Left ventricle myocardium inferior (tissue), 1 donor: ENCODE measurements around the gene DST. TPM values are rescaled to one million over a fixed set of nuclear protein-coding genes. Genes with fewer than 3 reads are reported as not detected.

Source experiments
- DNase-seq: peaks from one replicate; pipeline ENCODE4 v3.0.0-alpha.2; 2020
- H3K27ac ChIP-seq: fragments of 200-600 bp; replicated peaks from 2 replicates; pipeline ENCODE4 v1.8.0; 2021
- H3K27me3 ChIP-seq: fragments of 200-600 bp; 2 replicates; pipeline ENCODE4 v1.8.0; 2021; ENCODE audit warnings: low read depth
- H3K36me3 ChIP-seq: fragments of 200-600 bp; 2 replicates; pipeline ENCODE4 v1.8.0; 2021
- H3K4me1 ChIP-seq: fragments of 200-600 bp; 2 replicates; pipeline ENCODE4 v1.8.0; 2021
- H3K4me3 ChIP-seq: fragments of 200-600 bp; 2 replicates; pipeline ENCODE4 v1.8.0; 2021; ENCODE audit warnings: mild to moderate bottlenecking, moderate library complexity
- H3K9me3 ChIP-seq: fragments of 200-600 bp; replicated peaks from 2 replicates; pipeline ENCODE4 v1.8.0; 2021
- intact Hi-C: fragments of 100-400 bp; cut with micrococcal nuclease; formaldehyde crosslinking; loops from one replicate; pipeline ENCODE4 v1.11.0; 2022
- total RNA-seq: library from RNA; stranded (reverse); fragmentation: NEBNext Ultra II Directional; extraction: Animal tissue kit (Norgen Biotek cat#: 25700); gene quantifications from one replicate; pipeline ENCODE4 v1.2.1, GENCODE V29; 2021
- TF ChIP-seq, protein P1 (sequence below): fragments of 200-600 bp; IDR thresholded peaks from 2 replicates; pipeline ENCODE4 v1.8.0; 2021; ENCODE audit warnings: antibody characterized with exemption, mild to moderate bottlenecking, borderline replicate concordance
- donor health status: DM: no; HTN: yes; CAD: no; lungs with severe emphysema.

DST gene
- total RNA-seq, 1 donor from 2014 or later, result 331 TPM

DNA sequence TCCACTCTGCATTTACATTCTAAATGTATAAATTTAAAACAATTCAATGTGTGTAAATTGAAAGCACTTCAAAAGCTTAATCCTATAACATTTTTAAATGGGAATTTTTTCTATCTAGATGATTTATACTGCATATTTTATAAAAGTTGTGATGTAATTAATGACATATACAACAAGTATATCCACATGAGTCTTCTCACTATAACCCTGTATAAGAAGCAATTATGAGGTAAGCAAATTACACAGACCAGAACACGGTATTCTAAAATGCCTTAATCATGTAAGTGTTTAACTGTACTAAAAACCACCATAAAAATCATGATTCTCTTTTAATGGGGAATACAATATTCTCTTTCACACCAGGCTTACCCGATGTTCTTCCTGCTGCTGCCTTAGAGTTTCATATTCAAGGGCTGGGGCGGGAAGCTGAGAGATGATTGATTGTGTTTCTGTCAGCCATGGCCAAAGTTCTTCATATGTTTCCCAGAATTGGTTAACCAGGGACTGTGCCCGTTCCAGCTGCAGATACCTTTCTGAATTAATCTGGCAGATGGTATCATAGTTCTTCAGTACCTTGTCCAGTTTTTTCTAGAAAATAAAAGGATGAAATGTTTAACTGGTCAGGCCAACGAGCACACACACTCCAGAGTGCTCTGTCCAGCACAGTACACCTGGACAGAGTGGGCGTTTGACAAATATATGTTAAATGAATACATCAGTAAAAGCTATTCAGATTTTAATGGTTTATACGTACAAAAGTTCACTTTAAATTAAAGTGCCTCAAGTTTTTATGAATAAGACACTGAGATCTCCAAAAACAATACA, 127.4 kb downstream of the DST start:
- TF ChIP-seq, protein P1, sequence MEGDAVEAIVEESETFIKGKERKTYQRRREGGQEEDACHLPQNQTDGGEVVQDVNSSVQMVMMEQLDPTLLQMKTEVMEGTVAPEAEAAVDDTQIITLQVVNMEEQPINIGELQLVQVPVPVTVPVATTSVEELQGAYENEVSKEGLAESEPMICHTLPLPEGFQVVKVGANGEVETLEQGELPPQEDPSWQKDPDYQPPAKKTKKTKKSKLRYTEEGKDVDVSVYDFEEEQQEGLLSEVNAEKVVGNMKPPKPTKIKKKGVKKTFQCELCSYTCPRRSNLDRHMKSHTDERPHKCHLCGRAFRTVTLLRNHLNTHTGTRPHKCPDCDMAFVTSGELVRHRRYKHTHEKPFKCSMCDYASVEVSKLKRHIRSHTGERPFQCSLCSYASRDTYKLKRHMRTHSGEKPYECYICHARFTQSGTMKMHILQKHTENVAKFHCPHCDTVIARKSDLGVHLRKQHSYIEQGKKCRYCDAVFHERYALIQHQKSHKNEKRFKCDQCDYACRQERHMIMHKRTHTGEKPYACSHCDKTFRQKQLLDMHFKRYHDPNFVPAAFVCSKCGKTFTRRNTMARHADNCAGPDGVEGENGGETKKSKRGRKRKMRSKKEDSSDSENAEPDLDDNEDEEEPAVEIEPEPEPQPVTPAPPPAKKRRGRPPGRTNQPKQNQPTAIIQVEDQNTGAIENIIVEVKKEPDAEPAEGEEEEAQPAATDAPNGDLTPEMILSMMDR, result no peak
- no peak overlapping the region for H3K4me3 ChIP-seq
- no peak for DNase-seq
- peak overlapping the region; percentile 84 for H3K27ac ChIP-seq
- peaks cover 88% of the 10 kb centered on the region for H3K4me1 ChIP-seq
- H3K9me3 ChIP-seq, result no peaks in the 10 kb centered on the region
- H3K27me3 ChIP-seq, result no peaks in the 10 kb centered on the region
- H3K36me3 ChIP-seq, result peaks cover 75% of the 10 kb centered on the region
- intact Hi-C loops, result no loop called here

DNA sequence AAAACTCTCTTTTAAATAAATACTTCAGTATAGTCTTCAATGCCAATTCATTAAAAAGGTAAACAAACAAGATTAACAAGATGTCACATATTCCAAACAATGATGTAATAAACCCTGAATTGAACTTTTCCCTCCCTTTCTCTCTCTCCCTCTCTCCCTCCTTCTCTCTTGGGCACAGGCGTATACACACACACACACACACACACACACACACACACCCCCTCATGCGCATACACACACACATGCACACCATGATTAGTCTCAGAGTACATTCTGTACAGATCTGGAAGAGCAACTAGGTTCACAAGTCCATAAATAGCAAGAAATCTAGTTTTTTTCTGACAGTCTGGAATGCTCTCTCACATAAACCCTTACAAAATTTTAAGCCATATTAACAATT, 128.3 kb downstream of the DST start:
- H3K27ac ChIP-seq, result peak overlapping the region; percentile 84
- H3K4me1 ChIP-seq, result peaks cover 94% of the 10 kb centered on the region
- no peaks in the 10 kb centered on the region for H3K27me3 ChIP-seq
- no peak overlapping the region for H3K4me3 ChIP-seq
- intact Hi-C loops, result no loop called here
- H3K9me3 ChIP-seq, result no peaks in the 10 kb centered on the region
- no peak for DNase-seq
- TF ChIP-seq, protein P1, result no peak
- peaks cover 73% of the 10 kb centered on the region for H3K36me3 ChIP-seq

DNA sequence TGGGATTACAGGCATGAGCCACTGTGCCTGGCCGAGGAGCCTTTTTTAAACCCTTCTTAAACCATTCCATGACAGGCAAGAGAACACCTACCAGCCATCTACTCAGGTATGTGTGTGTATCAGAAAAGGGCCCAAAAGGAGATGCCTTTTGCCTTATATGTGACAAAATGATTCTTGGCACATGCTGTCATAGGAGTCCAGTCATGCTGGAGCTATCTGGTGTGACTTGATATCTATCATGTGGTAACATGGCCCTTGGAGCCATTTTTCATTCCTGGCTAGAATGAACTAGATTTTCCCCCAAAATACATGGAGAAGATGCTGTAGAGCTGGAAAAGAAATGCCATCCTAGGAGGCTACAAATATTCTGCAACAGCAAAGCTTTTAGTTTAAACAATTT, 129.1 kb downstream of the DST start:
- DNase-seq, result no peak
- Histone ChIP-seq H3K27ac (peak overlapping the region; percentile 84), H3K4me3 (no peak overlapping the region), H3K9me3 (no peaks in the 10 kb centered on the region), H3K4me1 (peaks cover 94% of the 10 kb centered on the region), H3K27me3 (no peaks in the 10 kb centered on the region), H3K36me3 (peaks cover 73% of the 10 kb centered on the region)
- TF ChIP-seq, protein P1, result no peak
- intact Hi-C loops, result no loop called here

DNA sequence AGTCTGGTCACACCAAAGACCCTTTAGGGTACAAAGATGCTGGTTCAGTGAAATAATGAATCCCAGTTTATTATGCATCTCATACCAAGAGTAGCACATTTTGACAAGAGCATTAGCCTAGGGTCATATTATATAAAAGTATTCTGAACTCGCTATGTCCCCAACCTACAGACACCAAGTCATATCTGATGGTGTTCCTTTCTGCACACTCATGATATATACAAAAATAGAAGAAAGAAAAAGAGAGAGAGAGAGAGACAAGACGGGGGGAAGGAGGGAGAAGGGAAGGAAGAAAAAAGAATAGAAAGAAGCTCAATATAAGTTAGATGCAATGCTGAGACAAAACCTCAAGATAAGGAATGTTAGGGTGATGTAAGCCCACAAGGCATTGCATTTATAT, 131.1 kb downstream of the DST start:
- Histone ChIP-seq H3K4me3 (no peak overlapping the region), H3K4me1 (peaks cover 96% of the 10 kb centered on the region), H3K27ac (peak overlapping the region; percentile 84), H3K36me3 (peaks cover 70% of the 10 kb centered on the region), H3K27me3 (no peaks in the 10 kb centered on the region), H3K9me3 (no peaks in the 10 kb centered on the region)
- intact Hi-C loops, result no loop called here
- no peak for DNase-seq
- TF ChIP-seq, protein P1, result no peak

DNA sequence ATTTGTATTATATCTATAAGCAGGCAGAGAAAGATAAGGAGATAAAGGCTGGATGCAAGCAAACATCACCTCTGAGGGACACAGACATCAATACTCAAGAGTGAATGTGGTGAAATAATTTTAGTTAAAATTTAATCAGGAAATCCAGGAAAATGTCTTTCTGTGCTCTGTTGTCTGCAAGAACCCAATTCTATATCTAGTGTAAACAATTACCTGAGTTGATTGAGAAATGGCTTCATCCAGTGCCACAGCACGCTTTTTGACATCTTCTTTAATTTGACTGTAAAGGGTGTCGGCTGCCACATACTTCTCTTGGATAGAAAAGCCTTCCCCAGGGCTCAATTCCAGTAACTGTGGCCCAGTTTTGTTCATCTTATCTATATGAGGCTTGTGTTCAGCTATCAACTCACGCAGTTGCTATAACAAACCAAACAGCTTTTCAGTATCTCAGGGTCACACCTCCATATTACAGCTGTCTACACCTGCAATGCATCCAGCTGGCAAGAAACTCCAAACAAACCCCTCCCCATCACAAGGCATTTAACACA, 131.6 kb downstream of the DST start:
- Histone ChIP-seq H3K4me1 (peaks cover 96% of the 10 kb centered on the region), H3K4me3 (no peak overlapping the region), H3K36me3 (peaks cover 70% of the 10 kb centered on the region), H3K9me3 (no peaks in the 10 kb centered on the region), H3K27me3 (no peaks in the 10 kb centered on the region), H3K27ac (peak overlapping the region; percentile 84)
- DNase-seq, result no peak
- intact Hi-C loops, result no loop called here
- TF ChIP-seq, protein P1, result no peak
